Measurements from ENCODE around the gene PCP4L1.

PCP4L1 gene

DNA sequence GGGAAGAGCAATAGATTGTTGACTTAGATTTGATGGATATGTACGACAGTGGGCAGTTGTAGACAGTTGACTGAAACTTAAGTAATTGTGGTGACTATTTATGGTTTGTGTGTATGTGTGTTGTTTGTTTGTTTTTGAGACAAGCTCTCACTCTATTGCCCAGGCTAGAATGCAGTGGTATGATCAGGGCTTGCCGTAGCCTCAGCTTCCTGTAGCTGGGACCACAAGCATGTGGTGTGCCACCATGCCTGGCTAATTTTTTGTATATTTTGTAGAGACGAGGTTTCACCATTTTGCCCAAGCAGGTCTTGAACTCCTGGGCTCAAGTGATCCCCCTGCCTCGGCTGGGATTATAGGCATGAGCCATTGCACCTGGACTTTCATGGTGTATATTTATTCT is 65.5 kb downstream of the PCP4L1 start:
- no peak overlapping the region for H3K9ac ChIP-seq (ENCODE audit: low read length)
- no peaks in the 10 kb centered on the region for H3K9me2 ChIP-seq (replicated peaks; ENCODE audit: insufficient read depth, low read length)
- no peaks in the 10 kb centered on the region for H3F3A ChIP-seq (ENCODE audit: insufficient read depth, low read length)
- H3K4me1 ChIP-seq (ENCODE audit: low read length) = no peaks in the 10 kb centered on the region
- H3K79me2 ChIP-seq (ENCODE audit: low read length) = no peaks in the 10 kb centered on the region
- no peak overlapping the region for H3K27ac ChIP-seq (ENCODE audit: low read length)
- H3K27me3 ChIP-seq (replicated peaks; ENCODE audit: insufficient read depth, low read length) = no peaks in the 10 kb centered on the region
- no peak overlapping the region for H3K4me2 ChIP-seq (ENCODE audit: low read depth, low read length)
- H2AFZ ChIP-seq (ENCODE audit: low read length) = no peak overlapping the region
- H3K36me3 ChIP-seq (replicated peaks; ENCODE audit: insufficient read depth, low read length) = peaks cover 8% of the 10 kb centered on the region; the same call in 1 of the 2 replicates
- DNase-seq = no peak
- TF ChIP-seq EZH2 (optimal IDR thresholded peaks at IDR 0.05; ENCODE audit: low read depth, low read length) (no peak), EZH2phosphoT487 (IDR thresholded peaks at IDR 0.05; ENCODE audit: low read length) (no peak)
- TF ChIP-seq, protein P1, sequence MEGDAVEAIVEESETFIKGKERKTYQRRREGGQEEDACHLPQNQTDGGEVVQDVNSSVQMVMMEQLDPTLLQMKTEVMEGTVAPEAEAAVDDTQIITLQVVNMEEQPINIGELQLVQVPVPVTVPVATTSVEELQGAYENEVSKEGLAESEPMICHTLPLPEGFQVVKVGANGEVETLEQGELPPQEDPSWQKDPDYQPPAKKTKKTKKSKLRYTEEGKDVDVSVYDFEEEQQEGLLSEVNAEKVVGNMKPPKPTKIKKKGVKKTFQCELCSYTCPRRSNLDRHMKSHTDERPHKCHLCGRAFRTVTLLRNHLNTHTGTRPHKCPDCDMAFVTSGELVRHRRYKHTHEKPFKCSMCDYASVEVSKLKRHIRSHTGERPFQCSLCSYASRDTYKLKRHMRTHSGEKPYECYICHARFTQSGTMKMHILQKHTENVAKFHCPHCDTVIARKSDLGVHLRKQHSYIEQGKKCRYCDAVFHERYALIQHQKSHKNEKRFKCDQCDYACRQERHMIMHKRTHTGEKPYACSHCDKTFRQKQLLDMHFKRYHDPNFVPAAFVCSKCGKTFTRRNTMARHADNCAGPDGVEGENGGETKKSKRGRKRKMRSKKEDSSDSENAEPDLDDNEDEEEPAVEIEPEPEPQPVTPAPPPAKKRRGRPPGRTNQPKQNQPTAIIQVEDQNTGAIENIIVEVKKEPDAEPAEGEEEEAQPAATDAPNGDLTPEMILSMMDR (IDR thresholded peaks at IDR 0.05; ENCODE audit: low read length) = no peak
- no peaks in the 10 kb centered on the region for H4K20me1 ChIP-seq (ENCODE audit: insufficient read depth, low read length)
- H3K4me3 ChIP-seq (ENCODE audit: low read length) = no peak overlapping the region
- H3K9me3 ChIP-seq (replicated peaks; ENCODE audit: insufficient read depth, low read length) = no peaks in the 10 kb centered on the region

DNA sequence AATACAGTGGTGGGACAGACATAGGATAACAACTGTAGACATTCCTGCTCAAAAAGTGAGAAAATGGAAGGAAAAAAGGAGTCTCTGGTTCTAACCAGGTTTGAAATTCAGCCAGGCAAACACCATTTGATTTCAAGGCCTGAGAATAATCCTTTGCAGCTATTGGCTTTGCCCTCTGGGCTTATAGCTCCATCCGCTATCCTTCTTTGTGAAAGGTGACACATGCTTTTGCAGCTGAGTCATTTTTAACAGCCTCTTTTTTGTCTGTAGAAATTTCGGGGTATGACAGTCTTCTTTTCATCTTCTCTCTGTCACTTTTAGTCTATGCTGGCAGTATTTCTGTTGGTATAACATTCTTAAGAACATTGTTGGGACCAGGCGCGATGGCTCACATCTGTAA is 71.8 kb downstream of the PCP4L1 start:
- H2AFZ ChIP-seq (ENCODE audit: low read length) = no peak overlapping the region
- H3K9me2 ChIP-seq (replicated peaks; ENCODE audit: insufficient read depth, low read length) = no peaks in the 10 kb centered on the region
- H3K4me3 ChIP-seq (ENCODE audit: low read length) = no peak overlapping the region
- H3K9me3 ChIP-seq (replicated peaks; ENCODE audit: insufficient read depth, low read length) = no peaks in the 10 kb centered on the region
- no peak overlapping the region for H3K27ac ChIP-seq (ENCODE audit: low read length)
- no peaks in the 10 kb centered on the region for H4K20me1 ChIP-seq (ENCODE audit: insufficient read depth, low read length)
- no peaks in the 10 kb centered on the region for H3K4me1 ChIP-seq (ENCODE audit: low read length)
- no peaks in the 10 kb centered on the region; the same call in 1 of the 2 replicates for H3K79me2 ChIP-seq (ENCODE audit: low read length)
- H3K4me2 ChIP-seq (ENCODE audit: low read depth, low read length) = no peak overlapping the region
- H3F3A ChIP-seq (ENCODE audit: insufficient read depth, low read length) = no peaks in the 10 kb centered on the region
- H3K36me3 ChIP-seq (replicated peaks; ENCODE audit: insufficient read depth, low read length) = peaks cover 8% of the 10 kb centered on the region
- H3K9ac ChIP-seq (ENCODE audit: low read length) = no peak overlapping the region
- no peak for DNase-seq
- H3K27me3 ChIP-seq (replicated peaks; ENCODE audit: insufficient read depth, low read length) = no peaks in the 10 kb centered on the region
- no peak for TF ChIP-seq EZH2 (optimal IDR thresholded peaks at IDR 0.05; ENCODE audit: low read depth, low read length)
- no peak for TF ChIP-seq EZH2phosphoT487 (IDR thresholded peaks at IDR 0.05; ENCODE audit: low read length)
- TF ChIP-seq, protein P1 (IDR thresholded peaks at IDR 0.05; ENCODE audit: low read length) = no peak

DNA sequence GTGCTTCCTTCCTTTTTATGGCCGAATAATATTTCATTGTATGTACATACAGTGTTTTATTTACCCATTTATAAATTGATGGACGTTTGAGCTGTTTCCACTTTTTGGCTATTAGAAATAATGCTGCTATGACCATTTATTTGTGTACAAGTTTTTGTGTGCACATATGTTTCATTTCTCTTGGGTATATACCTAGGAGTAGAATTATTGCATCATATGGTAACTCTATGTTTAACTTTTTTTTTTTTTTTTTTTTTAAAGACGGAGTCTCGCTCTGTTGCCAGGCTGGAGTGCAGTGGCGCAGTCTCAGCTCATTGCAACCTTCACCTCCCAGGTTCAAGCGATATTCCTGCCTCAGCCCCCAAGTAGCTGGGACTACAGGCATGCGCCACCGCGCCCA is 74.6 kb downstream of the PCP4L1 start:
- H2AFZ ChIP-seq (ENCODE audit: low read length) = no peak overlapping the region
- no peaks in the 10 kb centered on the region for H4K20me1 ChIP-seq (ENCODE audit: insufficient read depth, low read length)
- H3K9me2 ChIP-seq (replicated peaks; ENCODE audit: insufficient read depth, low read length) = no peaks in the 10 kb centered on the region
- TF ChIP-seq EZH2 (optimal IDR thresholded peaks at IDR 0.05; ENCODE audit: low read depth, low read length) (no peak), EZH2phosphoT487 (IDR thresholded peaks at IDR 0.05; ENCODE audit: low read length) (no peak)
- TF ChIP-seq, protein P1 (IDR thresholded peaks at IDR 0.05; ENCODE audit: low read length) = no peak
- H3K79me2 ChIP-seq (ENCODE audit: low read length) = no peaks in the 10 kb centered on the region; the same call in 1 of the 2 replicates
- peaks cover 8% of the 10 kb centered on the region for H3K36me3 ChIP-seq (replicated peaks; ENCODE audit: insufficient read depth, low read length)
- H3K4me2 ChIP-seq (ENCODE audit: low read depth, low read length) = no peak overlapping the region
- H3K4me3 ChIP-seq (ENCODE audit: low read length) = no peak overlapping the region
- no peaks in the 10 kb centered on the region for H3K9me3 ChIP-seq (replicated peaks; ENCODE audit: insufficient read depth, low read length)
- H3K4me1 ChIP-seq (ENCODE audit: low read length) = no peaks in the 10 kb centered on the region
- no peak for DNase-seq
- no peaks in the 10 kb centered on the region for H3F3A ChIP-seq (ENCODE audit: insufficient read depth, low read length)
- no peaks in the 10 kb centered on the region for H3K27me3 ChIP-seq (replicated peaks; ENCODE audit: insufficient read depth, low read length)
- H3K9ac ChIP-seq (ENCODE audit: low read length) = no peak overlapping the region
- no peak overlapping the region for H3K27ac ChIP-seq (ENCODE audit: low read length)

Measured in MM.1S (cell line).